GM20431 (cell line): ENCODE results near the gene LSM2.

Experiments
- in situ Hi-C: fragments of 300-500 bp; cut with MseI, MboI; formaldehyde crosslinking; loops from one replicate; pipeline ENCODE4 v1.15.0; 2020; ENCODE audit warnings: low sequenced_read_pairs; ENCODE audit not compliant: unreplicated experiment

The LSM2 gene

GRCh38 chr6:31778999-31779885 lies 27.5 kb downstream of the LSM2 start:
- in situ Hi-C loops = no loop called here

GRCh38 chr6:31778193-31778592 lies 28.6 kb downstream of the LSM2 start:
- in situ Hi-C loops = no loop called here

- in situ Hi-C loops = no loop called here
Observed at GRCh38 chr6:31777667-31778050, 29.1 kb downstream of the LSM2 start.

GRCh38 chr6:31776989-31777666 lies 29.6 kb downstream of the LSM2 start, which contains the start of gene VWA7:
Gene VWA7, minus strand, starts transcription at chr6:31777328. Its CDS starts 549 bp downstream, at chr6:31776779.
- in situ Hi-C loops = no loop called here

- in situ Hi-C loops = no loop called here
Observed at GRCh38 chr6:31776485-31776988, 30.2 kb downstream of the LSM2 start.

- in situ Hi-C loops = no loop called here
Observed at GRCh38 chr6:31775633-31776484, 30.9 kb downstream of the LSM2 start.

GRCh38 chr6:31775184-31775583 lies 31.6 kb downstream of the LSM2 start:
- in situ Hi-C loops = no loop called here

- in situ Hi-C loops = no loop called here
Observed at GRCh38 chr6:31771992-31772358, 34.8 kb downstream of the LSM2 start.

GRCh38 chr6:31770860-31771259 lies 35.9 kb downstream of the LSM2 start:
- in situ Hi-C loops = no loop called here

- in situ Hi-C loops = no loop called here
Observed at GRCh38 chr6:31769684-31770371, 36.9 kb downstream of the LSM2 start.

- in situ Hi-C loops = no loop called here
Observed at GRCh38 chr6:31768363-31769257, 38.2 kb downstream of the LSM2 start.

- in situ Hi-C loops = no loop called here
Observed at GRCh38 chr6:31767096-31767645, 39.6 kb downstream of the LSM2 start.

GRCh38 chr6:31765910-31766794 lies 40.6 kb downstream of the LSM2 start:
- in situ Hi-C loops = no loop called here

GRCh38 chr6:31765559-31765909 lies 41.2 kb downstream of the LSM2 start:
- in situ Hi-C loops = no loop called here

GRCh38 chr6:31764198-31764597 lies 42.6 kb downstream of the LSM2 start:
- in situ Hi-C loops = no loop called here

GRCh38 chr6:31763619-31763940 lies 43.2 kb downstream of the LSM2 start:
- in situ Hi-C loops = no loop called here

- in situ Hi-C loops = no loop called here
Observed at GRCh38 chr6:31762878-31763618, 43.7 kb downstream of the LSM2 start.
